Tibial artery (tissue), 4 donors: ENCODE data around the gene CCDC80.

Experiments used
- DNase-seq, 2 donors: peaks; one replicate each; pipeline ENCODE4 v3.0.0-alpha.2; 2019
- H3K27ac ChIP-seq, 2 donors: fragments of 200-600 bp; sonication (generic) in 1 of 2; 1 replicate in 1 of 2; 2 replicates in 1 of 2; pipeline ENCODE4 v1.5.1; 2018 to 2019; ENCODE audit warnings: mild to moderate bottlenecking in 1 of 2
- H3K27me3 ChIP-seq, 2 donors: fragments of 200-600 bp; sonication (generic) in 1 of 2; one replicate each; pipeline versions ENCODE4 v1.5.1 to v1.6.0; 2016 to 2019
- H3K36me3 ChIP-seq, 3 donors: fragments of 200-600 bp; sonication (generic) in 2 of 3; one replicate each; pipeline ENCODE4 v1.5.1; 2016 to 2019; ENCODE audit warnings: mild to moderate bottlenecking in 2 of 3
- H3K4me1 ChIP-seq, 4 donors: fragments of 200-600 bp; sonication (generic) in 2 of 4; 1 replicate in 3 of 4; 2 replicates in 1 of 4; pipeline ENCODE4 v1.5.1; 2016 to 2019
- H3K4me3 ChIP-seq, 2 donors: fragments of 200-600 bp; sonication (generic) in 1 of 2; 1 replicate in 1 of 2; 2 replicates in 1 of 2; pipeline ENCODE4 v1.5.1; 2018 to 2019; ENCODE audit warnings: mild to moderate bottlenecking in 2 of 2
- H3K9me3 ChIP-seq, 3 donors: fragments of 200-600 bp; sonication (generic) in 1 of 3; one replicate each; pipeline ENCODE4 v1.5.1; 2016 to 2019
- CTCF ChIP-seq, 2 experiments: fragments of 200-600 bp in 1 of 2; fragments of 450-650 bp in 1 of 2; IDR thresholded peaks; one replicate each; pipeline ENCODE4 v1.5.1; 2017 to 2019; ENCODE audit warnings: antibody characterized with exemption in 2 of 2, mild to moderate bottlenecking in 1 of 2, moderate library complexity in 1 of 2
- intact Hi-C: fragments of 100-400 bp; cut with DNase I; formaldehyde crosslinking; loops from one replicate; pipeline ENCODE4 v1.15.0; 2023; ENCODE audit warnings: low total_unique reads

CCDC80 gene

DNA sequence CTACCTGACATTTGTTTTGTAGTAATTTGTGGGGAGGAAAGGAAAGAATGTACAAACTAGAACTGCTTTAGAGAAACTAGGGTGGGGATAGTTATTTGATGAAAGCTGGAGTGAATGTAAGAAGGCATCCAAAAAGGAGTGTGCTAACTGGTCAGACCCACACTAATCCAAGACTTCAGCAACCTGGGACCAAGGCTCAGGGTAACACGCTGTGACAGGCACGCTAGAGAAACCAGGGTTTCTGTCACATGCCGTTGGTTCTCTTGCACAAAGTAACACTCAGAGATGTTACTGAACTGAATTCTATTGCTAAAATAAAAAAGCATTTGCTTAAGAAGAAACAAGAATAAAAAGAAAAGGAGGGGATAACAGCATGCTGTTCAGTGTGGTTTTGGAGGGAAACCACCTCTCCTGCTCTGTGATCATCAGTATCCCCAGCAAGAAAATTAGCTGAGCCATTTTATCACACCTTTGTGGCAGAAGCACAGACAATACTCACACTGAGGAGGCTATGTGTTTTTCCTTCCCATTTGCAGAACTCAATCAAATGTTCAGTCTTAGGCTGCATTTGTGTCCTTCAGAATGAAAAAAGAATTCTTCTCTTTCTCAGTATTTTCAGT lies 2.8 kb upstream of the CCDC80 start:
- intact Hi-C loops = loop anchor here (2.0 to 10.0 kb wide), 2 partner anchors 171 to 337 kb away; no protein-coding TSS in a partner anchor
- Histone ChIP-seq H3K27me3 (no peaks in the 10 kb centered on the region), H3K27ac (no peak overlapping the region), H3K4me3 (no peak overlapping the region), H3K9me3 (no peaks in the 10 kb centered on the region), H3K36me3 (no peaks in the 10 kb centered on the region), H3K4me1 (peaks cover 0 to 54% (median 27%) of the 10 kb centered on the region in 4 donors)
- TF ChIP-seq CTCF (IDR thresholded peaks at IDR 0.05) = no peak
- no peak for DNase-seq

DNA sequence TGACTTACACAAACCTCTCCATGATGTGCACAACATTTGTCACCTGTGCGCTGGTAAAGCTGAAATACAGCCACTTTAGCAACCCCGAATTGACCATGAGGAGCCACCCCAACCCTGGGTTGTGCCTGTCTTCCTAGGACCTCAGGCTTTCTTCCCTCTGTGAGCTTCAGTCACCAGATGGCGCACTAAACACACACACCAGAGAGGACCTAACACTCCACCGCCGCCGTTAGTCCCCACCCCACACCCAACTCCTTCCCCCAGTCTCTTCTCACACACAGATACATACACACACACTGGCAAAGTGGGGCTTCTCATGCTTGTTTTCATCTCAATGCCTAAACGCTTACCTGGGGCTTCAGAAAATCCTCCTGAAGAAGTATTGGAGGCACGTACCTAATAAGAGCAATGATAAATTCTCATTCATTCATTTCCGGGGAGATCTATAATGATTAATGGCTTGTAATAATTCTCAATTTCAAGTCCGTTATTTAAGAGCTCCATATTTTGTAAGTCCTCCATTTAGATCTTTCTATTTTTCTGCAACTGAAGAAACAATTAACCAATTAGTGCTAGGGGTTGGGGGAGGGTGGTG lies 2.1 kb upstream of the CCDC80 start:
- H3K27ac ChIP-seq = no peak overlapping the region

DNA sequence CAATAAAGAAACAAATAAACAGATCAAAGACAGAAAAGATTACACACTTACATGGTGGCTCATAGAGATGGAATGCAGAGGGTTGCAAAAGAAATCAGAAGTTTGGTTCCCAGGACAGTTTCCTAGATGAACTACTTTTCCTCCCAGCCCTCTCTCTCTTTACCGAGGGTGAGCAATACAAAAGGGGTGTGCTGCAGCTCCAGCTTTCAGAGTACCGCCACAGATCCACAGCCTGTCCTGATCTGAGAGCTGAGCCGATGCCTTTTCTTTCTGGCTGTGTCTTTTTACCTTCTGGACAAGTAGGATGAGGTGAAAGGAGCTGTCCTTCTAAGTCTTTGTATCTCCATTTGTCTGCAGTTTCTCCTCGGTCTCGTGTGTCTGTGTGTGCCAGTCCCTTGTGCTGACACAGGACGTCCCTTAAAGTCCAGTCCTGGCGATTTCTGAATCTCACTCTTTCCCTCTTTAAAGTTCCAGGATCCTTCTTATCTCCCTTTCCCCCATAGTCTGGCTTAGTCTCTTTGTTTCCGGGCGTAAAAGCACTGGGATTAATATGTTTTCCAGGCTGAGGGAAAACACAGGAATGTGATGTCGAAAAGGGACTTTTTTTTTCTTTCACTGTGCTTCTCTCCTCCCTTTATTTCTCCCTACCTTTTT lies 540 bp downstream of the CCDC80 start:
- Histone ChIP-seq H3K9me3 (no peaks in the 10 kb centered on the region), H3K27me3 (no peaks in the 10 kb centered on the region), H3K4me3 (peak overlapping the region; percentile 49 to 52), H3K27ac (peak overlapping the region; percentile 65 to 87), H3K36me3 (no peaks in the 10 kb centered on the region), H3K4me1 (peaks cover 0 to 70% (median 47%) of the 10 kb centered on the region in 4 donors)
- TF ChIP-seq CTCF (IDR thresholded peaks at IDR 0.05) = no peak
- DNase-seq = peak in 1 of 2 donors; percentile 24
- intact Hi-C loops = loop anchor here (10.0 kb wide), 1 partner anchor 174 kb away; no protein-coding TSS in a partner anchor

More for the DNA sequence above, 2.1 kb upstream of the CCDC80 start:
- no peak overlapping the region for H3K4me3 ChIP-seq
- H3K27me3 ChIP-seq = no peaks in the 10 kb centered on the region
- DNase-seq = peak; percentile 90 to 92
- H3K9me3 ChIP-seq = no peaks in the 10 kb centered on the region
- peak; percentile 76 to 79 for TF ChIP-seq CTCF (IDR thresholded peaks at IDR 0.05)
- intact Hi-C loops = loop anchor here (2.0 to 10.0 kb wide), 2 partner anchors 172 to 338 kb away; no protein-coding TSS in a partner anchor
- H3K36me3 ChIP-seq = no peaks in the 10 kb centered on the region
- peaks cover 0 to 61% (median 33%) of the 10 kb centered on the region in 4 donors for H3K4me1 ChIP-seq

GRCh38 chr3:112639455-112640225 lies 1.3 kb downstream of the CCDC80 start:
- peak overlapping the region; percentile 65 to 87 for H3K27ac ChIP-seq
- TF ChIP-seq CTCF (IDR thresholded peaks at IDR 0.05) = no peak
- no peaks in the 10 kb centered on the region for H3K27me3 ChIP-seq
- intact Hi-C loops = loop anchor here (10.0 kb wide), 1 partner anchor 175 kb away; no protein-coding TSS in a partner anchor
- H3K4me3 ChIP-seq = peak overlapping the region; percentile 49 to 52
- no peaks in the 10 kb centered on the region for H3K9me3 ChIP-seq
- H3K36me3 ChIP-seq = no peaks in the 10 kb centered on the region
- peaks cover 0 to 78% (median 50%) of the 10 kb centered on the region in 4 donors for H3K4me1 ChIP-seq
- peak in 1 of 2 donors; percentile 23 for DNase-seq

DNA sequence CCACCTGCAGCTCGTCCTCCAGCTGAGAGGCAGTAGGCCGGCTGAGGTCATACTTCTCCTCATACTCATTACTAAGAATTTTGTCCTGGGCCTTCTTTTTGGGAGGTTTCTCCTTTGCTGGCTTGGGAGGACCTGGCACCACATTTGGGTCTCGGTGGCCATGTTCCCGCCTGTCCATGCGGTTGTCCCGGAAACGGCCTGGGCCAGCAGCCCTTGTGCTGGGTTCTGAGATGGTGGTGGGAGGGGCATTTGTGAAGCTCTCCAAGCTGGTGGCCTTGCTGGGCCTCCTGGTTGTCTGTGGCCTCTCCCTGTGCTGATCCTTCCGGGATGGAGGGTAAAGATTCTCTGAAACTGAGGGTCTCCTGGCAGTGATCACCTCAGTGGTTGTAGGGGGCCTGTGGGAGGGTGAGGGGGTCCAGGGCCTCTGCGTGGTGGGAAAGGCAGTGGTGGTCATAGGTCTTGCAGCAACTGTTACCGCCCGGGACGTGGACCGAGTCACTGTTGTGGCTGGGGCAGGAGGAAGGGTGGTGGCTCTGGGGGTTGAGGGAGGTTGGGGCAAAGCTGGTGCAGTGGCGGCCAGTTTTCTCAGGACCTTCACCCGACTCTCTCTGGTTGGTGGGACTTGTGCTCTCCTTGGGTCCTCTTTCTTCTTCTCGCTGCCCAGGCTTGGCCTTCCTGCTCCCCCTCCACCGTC lies 2.5 kb downstream of the CCDC80 start:
- DNase-seq = peak; percentile 56 to 84
- peak overlapping the region; percentile 65 to 87 for H3K27ac ChIP-seq
- H3K9me3 ChIP-seq = no peaks in the 10 kb centered on the region
- intact Hi-C loops = no loop called here
- peaks cover 0 to 89% (median 57%) of the 10 kb centered on the region in 4 donors for H3K4me1 ChIP-seq
- peak overlapping the region; percentile 28 to 52 for H3K4me3 ChIP-seq
- TF ChIP-seq CTCF (IDR thresholded peaks at IDR 0.05) = no peak
- no peaks in the 10 kb centered on the region for H3K36me3 ChIP-seq
- H3K27me3 ChIP-seq = no peaks in the 10 kb centered on the region
